Spleen (tissue), 7 donors: ENCODE data around the gene PPTC7.
"Not testable (repeated sequence)": the region's sequence is repeated elsewhere in the genome, so short reads cannot be mapped to it uniquely, and the experiment has no call there.

Source experiments
- CTCF ChIP-seq, 11 experiments: fragments of 200-600 bp in 7 of 11; fragments of 450-650 bp in 4 of 11; sonication (generic) in 4 of 11; IDR thresholded peaks in 8 of 11; conservative IDR thresholded peaks in 3 of 11; 1 replicate in 7 of 11; 2 replicates in 4 of 11; pipeline versions ENCODE4 v1.4.0 to v1.8.0; 2016 to 2021; ENCODE audit warnings: antibody characterized with exemption in 11 of 11, inconsistent platforms in 4 of 11, mild to moderate bottlenecking in 1 of 11
- POLR2A ChIP-seq, 3 donors: fragments of 450-650 bp; IDR thresholded peaks; one replicate each; pipeline ENCODE4 v1.5.1; 2017; ENCODE audit warnings: antibody characterized with exemption in 3 of 3, mild to moderate bottlenecking in 1 of 3
- donor health status: DM: no; HTN: no; CAD: no; lungs with moderate emphysema.
- donor health status: DM: no; HTN: no; CAD: no.
- donor health status: DM: no; HTN: no; CAD: no.

GRCh38 chr12:110587102-110587501 is 4.0 kb upstream of the PPTC7 start:
- TF ChIP-seq CTCF (IDR thresholded peaks at IDR 0.05 in 8 of 11, conservative IDR thresholded peaks at IDR 0.05 in 3 of 11); POLR2A (IDR thresholded peaks at IDR 0.05): not testable (repeated sequence)
